GM19025 (cell line): ENCODE measurements around the gene ARSB.

Experiments used
- ATAC-seq: cut with Tn5 transposase; IDR thresholded peaks from one replicate; pipeline ENCODE4 v1.9.1; 2021; ENCODE audit warnings: mild to moderate bottlenecking, low read depth, moderate library complexity; ENCODE audit not compliant: unreplicated experiment

Gene ARSB

GRCh38 chr5:78811121-78811817 lies 173.8 kb downstream of the ARSB start:
- ATAC-seq = no peak

DNA sequence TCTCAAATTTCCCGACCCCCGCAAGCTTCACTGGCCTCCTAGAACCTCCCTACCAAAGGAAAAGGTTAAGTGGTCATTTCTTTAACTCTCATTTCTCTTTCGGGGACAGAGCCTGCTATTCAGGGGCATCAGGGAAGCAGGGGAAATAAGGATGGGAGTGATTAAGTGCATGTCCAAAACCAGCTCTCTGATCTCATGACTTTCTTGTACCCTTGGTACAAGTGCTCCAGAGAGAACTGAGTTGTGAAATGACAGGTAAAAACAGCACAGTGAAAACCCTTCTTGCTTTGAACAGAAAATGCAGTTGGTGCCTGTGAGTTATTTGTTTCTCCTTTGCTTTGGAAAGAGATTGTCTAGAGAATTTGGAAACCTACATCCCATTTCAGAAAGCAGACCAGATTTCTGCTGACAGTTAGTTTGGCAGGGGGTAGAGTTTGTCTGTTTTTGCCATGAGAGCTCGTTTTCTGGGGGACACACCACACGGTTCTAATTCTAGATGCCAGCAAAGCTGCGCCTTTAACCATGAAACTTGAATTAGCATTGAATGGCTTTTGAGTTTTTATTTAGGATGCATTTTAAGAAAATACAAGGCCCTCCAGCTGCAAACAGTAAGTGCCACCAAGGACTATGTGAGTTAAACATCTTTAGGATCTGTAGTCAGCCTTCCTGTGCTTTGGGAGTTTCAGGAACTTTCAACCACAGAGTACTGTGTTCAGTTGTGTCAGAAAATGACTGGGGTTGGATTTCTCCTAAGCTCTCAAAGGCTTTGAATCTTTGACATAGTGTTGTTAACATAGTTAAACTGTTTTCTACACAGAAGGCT lies 174.8 kb downstream of the ARSB start:
- no peak for ATAC-seq

DNA sequence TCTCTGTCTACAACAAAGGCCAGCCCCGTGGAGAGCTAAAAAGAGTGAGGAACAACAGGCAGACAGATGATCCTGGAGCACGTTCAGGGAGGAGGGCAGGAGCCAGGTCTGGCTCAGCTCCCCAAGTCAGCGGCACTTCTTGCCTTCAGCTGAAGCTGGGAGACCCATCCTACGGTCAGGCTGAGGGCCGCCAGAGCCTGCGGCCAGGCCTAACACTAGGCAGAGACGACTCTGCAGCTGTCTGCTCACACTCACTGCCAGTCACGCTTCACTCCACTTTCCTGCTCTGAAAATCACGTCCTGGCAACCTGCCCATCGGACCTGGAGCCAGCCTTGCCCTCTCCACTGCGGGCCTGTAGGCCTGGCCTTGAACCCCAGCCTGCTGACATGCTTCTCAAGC lies 175.7 kb downstream of the ARSB start:
- ATAC-seq = no peak

DNA sequence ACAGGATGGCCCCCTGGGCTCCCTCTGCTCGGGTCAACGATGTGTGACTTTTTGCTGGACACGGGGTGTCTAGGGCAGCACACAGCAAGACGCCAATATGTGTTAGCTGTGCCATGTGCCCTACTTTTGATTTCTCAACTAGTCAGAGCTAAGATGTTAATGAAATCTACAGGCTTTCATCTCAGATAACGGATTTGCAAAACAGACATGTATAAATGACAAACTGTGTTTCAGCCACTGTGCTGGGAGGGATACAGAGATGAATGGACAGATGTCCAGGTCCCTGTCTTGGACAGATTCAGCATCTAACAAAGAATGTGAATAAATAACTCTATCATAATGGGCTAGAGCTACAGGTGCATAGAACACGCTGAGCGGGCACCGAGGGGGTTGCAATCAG lies 176.3 kb downstream of the ARSB start:
- no peak for ATAC-seq

- ATAC-seq = no peak
Measured at GRCh38 chr5:78808380-78808779, 176.7 kb downstream of the ARSB start.

DNA sequence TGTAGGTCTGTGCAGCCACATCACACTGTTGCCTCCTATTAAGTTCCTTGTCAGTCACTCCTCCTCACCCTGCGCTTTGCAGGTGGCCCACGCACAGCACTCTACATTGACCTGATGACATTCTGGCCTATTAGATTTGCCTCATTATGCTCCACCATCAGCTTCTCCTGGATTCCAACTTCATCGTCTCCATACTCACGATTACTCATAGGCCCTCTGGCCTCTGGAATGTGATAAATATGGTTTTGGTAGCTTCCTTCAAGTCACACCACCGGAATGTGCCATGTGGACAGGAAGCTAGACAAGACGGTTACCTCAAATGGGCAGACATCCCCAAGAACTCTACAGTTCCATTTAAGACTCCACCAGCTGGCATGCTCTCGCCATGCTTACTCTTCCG lies 178.6 kb downstream of the ARSB start:
- no peak for ATAC-seq

- ATAC-seq = no peak
Measured at GRCh38 chr5:78805474-78806124, 179.5 kb downstream of the ARSB start.

DNA sequence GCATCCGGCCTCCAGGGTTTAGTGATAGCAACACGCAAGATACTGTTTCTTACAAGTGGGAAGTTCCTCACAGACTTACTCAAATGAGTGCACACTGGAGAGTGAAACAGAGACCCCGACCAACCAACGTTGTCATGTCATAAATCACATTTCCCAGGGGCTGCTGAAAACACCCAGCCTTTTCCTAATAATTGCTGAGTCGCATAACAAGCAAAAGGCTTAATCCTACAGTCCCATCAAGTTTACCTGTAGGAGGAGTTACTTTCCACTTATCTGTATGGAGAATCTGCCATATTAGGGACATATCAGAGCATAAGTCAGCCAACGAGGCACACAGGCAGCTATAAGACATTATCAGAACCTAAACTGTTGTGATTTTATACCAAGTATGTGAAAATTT lies 180.1 kb downstream of the ARSB start:
- ATAC-seq = no peak

DNA sequence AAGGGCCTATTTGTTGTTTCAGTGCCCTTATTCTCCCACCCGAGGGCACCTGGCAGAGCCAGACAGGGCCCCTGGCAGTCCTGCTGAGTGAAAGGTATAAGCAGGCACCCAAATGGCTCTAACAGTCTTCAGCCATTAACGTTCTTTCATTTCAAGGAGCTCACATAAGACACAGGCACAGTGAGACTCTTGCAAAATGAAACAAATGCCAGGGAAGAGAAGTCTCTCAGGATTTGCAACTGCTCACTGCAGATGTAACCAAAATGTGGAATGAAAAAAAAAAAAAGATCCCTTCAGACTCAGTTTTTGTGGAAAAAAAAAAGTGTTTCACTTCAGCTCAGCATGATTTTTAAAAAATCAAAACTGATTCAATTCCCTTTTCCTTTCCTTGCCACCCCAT lies 181.2 kb downstream of the ARSB start:
- no peak for ATAC-seq

GRCh38 chr5:78803353-78803752 lies 181.8 kb downstream of the ARSB start:
- no peak for ATAC-seq

DNA sequence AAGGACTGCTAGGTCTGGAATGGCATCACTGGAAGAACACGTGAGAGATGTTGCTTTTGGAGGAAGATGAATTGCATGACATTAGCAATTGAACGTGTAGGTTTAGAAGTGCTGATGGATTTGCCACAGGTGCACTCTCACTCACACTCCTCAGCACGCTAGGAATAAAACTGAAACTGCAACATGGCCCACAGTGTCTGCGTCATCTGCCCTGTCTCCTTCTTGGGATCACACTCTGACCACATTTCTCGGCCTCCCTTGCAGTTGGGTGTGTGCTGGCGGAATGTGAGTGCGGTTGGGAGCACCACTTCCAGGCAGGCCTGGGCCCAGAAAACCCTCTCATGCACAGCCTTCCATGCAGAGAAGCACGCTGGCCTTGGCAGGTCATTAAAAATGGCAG lies 183.7 kb downstream of the ARSB start:
- no peak for ATAC-seq

GRCh38 chr5:78799266-78800017 lies 185.7 kb downstream of the ARSB start:
- no peak for ATAC-seq

GRCh38 chr5:78798673-78799029 lies 186.5 kb downstream of the ARSB start:
- no peak for ATAC-seq

GRCh38 chr5:78797936-78798672 lies 187.0 kb downstream of the ARSB start:
- no peak for ATAC-seq

- no peak for ATAC-seq
Measured at GRCh38 chr5:78795757-78796156, 189.4 kb downstream of the ARSB start.

DNA sequence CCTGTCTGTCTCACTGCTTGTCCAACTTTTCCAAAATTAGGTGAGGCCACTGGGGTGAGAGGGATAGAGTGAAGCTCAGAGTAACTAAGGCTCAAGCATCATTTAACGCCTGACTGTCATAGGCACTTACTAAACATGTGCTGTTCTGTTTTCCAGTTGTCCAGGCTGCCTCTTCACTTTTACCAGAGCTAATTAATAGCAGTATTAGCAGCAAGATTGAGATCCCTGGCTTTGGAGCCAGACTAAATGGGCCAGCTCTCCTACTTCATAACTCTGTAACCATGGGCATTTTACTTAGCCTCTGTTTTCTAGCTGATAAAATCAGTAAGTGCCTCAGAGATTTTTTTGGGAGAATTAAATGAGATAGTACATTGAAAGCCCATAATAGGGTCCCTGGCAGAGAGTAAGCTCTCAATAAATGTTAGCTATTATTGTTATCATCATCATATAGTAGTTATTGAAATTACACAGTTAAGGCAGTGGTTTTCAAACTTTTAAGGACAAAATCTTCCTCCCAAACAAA lies 190.4 kb downstream of the ARSB start:
- ATAC-seq = no peak

- ATAC-seq = no peak
Measured at GRCh38 chr5:78793907-78794662, 191.0 kb downstream of the ARSB start.

GRCh38 chr5:78792345-78793055 lies 192.6 kb downstream of the ARSB start:
- ATAC-seq = peak; percentile 44
